HG02759 (cell line): ENCODE measurements around the gene AP1B1.

Experiments
- ATAC-seq: cut with Tn5 transposase; IDR thresholded peaks from one replicate; pipeline ENCODE4 v1.9.1; 2021; ENCODE audit warnings: mild to moderate bottlenecking, moderate library complexity; ENCODE audit not compliant: unreplicated experiment

AP1B1 gene

DNA sequence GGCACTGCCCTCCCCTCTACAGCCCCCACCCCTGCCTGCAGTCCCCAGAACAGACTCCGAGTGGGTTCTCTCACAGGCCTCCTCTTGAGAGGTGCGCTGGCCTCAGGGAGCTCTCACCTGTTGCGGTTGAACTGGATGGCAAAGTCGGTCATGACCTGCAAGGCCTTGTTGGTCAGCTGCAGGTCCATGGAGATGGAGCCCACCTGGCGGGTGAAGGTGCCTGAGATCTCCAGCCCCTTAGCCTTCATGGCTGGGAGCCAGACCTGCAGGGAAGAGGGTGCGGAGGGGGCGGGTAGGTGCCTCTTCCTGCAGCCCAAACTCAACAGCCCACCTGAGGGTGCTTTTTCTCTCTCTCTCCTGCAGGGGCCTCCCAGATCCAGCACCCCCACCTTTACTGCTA is 54.2 kb downstream of the AP1B1 start:
- no peak for ATAC-seq

DNA sequence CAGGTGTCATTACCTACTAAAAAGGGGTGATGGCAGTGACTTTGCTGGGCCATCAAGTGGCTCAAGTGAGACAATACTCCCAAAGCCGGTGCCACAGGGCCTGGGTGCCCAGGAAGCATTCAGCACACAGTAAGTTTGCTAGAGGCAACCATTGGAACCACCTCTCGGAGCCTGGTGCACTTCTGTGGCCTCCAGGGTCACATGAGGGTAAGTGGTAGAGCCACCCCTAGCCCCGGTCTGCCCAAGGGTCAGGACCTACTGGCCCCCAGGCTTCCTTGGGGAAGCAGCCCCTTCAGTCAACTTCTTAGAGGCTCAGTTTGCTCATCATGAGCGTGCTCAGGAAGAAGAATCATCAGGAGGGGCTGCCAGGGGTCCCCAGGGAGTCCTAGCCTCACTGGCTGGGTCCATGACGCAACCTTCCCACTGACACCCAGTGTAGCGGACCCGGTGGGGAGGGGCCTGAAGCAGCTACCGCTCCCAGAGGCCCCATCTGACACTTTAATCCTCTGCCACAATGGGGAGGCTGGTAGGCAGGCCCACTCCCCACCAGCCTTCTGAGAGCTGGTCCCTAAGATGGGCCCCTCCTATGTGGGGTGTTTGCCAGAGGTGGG is 55.4 kb downstream of the AP1B1 start:
- ATAC-seq = no peak

DNA sequence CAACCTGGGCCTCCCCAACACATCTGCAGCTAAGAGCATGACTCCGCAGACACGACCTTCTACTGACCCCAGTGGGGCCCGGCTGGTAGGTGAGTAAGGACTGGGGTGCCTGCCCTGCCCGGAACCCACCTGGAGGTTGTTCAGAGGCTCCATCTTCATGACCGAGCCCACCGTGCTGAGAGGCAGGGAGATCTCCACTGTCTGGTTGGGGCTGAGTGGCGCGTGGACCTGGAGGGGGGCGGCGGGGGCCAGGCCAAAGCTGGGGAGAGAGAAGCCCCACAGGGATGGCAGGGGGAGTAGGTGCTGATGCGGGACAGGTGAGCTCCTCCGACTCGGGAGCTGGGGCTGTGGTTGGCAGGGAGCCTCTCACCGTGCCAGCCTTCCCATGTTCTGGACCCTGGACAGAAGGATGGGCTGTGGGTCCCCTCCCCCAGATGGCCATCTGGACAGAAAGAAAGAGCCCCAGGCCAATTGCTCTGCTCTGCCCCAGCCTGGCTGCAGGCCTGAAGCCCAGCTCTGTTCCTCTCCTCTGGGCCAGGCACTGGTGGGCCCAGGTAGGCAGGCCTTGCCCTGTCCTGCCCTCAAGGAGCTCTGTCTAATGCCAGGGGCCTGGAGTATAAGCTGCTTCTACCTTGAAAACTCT is 56.6 kb downstream of the AP1B1 start:
- no peak for ATAC-seq

DNA sequence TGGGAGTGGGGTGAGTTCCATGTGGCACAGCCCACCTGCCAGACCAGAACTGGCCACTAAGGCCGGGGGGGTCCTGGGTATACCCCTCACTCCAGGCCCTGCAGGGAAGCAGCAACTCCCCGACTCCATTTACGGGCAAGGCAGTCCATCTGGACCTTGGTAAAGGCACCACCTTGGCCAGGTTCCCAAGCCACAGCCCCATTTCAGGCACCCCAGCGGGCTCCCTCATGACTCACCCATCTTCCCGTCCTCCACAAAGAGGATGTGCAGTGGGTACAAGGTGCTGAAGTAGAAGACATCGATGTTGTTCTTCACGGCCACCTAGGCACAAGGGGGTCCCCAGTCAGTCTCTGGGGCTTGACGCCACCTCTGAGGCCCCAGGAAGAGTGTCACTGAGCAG is 57.2 kb downstream of the AP1B1 start:
- ATAC-seq = no peak

DNA sequence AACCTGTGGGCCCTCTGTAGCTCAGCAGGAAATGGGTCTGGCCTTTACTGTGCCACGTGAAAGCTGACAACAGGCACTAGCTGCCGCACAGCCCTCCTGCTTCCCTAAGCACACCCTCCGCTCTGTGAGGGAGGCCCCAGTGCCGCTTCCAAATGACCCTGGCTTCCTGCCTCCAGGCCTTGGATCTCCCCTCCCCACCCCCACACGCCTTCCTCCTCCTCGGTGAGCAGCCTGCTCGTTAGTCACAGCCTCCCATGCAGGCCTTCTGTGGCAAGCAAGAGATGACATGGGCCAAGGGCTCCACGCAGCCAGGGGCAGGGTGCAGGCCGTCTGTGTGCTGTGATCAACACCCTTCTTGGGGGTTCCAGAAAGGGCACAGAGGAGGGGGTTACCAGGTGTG is 57.6 kb downstream of the AP1B1 start:
- ATAC-seq = no peak

DNA sequence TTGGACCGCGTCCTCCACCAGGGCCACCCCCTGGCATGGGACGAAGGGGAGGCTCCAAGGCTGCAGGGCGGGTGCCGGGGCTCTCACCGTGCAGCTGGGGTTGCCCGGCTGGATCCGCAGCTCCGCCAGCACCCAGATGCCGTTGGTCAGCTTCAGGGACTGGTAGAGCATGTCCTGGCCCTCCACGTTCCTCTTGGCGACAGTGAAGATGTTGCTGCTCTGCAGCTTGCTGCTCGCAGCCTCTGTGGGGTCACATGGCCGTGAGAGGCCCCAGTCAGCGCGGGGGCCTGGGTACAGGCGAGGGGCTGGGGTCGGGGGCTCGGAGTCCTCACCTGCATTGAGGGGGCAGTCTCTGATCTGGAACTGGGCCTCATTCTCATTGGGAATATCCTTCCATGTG is 58.1 kb downstream of the AP1B1 start:
- ATAC-seq = no peak

DNA sequence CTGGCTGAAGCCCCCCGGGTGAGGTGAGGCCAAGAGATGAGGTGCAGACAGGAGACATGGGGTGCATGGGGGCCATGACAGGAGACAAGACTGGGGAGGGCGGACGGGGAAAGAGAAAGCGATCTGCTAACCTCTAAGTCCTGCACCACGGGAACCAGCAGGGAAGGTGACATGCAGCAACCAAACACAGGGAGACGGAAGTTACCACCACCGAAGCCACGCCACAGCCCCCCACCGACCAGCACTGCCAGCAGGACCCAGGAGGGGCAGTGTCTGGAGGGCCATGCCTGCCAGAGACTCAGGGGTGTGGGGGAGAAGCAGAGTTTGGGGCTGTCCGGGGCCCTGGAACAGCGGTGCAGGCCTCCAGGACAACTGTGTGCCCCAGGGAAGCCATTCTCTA is 58.8 kb downstream of the AP1B1 start:
- ATAC-seq = no peak

DNA sequence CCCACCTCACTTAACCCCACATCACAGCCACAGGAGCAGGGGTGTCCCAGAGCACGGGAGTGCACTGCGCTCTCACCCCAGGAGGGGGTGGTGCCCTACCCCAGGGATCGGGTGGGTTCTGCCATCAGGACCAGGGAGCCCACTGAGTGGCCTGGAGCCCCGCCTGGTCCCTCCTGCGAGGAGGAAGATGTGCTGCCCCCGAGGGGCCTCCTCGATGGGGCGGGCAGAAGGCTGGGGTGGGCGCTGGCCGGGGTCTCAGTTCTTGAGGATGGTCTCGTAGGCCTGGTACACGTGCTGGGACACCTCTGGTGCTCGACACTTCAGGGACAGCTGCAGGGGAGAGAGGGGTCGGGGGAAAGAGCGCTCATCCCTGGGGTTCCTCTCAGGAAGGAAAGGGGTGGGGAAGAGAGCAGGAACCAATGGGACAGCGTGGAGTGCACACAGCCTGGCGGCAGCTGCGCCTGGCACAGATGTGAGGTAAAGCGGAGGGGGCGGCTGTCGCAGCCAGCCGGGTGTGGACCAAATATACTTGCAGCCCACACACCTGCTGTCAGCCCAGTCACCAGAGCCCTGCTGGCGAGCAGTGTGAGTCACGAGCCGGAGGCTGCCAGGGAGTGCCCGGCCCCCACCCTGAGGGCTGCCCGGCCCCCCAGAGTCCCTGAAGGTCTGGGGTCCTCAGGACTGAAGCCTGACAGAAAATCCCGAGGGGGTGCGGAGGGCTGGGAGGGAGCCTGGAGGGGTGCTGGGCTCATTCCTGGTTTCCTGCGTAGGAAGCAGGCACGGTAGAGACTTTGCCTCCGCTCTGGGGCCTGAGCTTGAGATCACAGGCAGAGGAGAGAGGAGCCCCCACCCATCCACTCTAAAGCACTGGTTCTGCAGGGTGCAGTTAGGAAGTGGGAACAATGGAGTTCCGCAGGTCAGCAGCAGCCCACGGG is 59.5 kb downstream of the AP1B1 start:
- ATAC-seq = no peak

DNA sequence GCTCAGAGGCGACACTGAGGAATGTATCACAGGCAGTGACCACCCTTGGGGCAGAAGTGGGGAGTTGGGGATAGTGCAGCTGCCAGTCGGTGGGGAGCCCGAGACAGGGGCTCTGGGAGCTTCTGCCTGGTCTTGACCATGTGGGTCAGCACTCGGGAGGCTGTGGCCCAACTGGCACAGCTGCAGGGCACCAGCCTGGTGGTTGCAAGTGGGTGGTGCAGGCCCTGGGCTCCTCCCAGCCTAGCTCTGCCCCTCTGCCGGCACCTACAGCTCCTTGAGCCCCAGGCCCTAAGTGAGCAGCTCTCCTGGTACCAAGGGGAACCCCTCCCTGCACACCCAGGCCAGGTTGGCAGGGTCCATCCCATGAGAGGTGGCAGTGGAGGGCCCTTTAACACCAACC is 60.3 kb downstream of the AP1B1 start:
- ATAC-seq = no peak

DNA sequence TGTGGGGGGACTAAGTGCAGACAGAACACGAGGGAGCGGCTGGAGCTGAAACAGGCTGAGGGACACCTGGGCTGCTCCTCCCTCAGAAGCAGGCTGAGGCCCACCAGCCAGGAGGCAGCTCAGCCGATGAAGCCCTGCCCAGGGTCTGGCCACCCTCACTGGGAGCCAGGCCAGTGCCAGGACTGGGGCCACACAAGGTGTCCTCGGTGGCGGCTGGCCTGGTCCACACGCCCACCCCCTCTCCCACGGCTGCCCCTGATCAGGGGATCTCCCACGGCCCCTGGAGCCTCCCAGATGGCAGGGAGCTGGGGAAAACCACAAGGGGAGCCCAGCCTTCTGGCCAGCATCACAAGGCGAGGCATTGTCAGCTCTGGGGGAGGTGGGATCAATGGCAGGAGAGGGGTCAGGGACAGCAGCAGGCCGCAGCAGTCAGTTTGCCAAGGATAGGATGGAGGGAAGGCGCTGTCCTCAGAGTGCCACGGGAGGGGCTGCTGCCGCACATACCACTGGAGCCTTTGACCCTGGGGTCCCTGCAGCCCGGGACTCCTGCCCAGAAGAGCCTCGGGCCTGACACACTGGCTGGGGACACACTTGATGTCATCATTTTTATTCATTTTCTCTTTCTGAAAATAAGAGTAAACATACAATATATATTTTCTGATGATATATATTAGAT is 61.1 kb downstream of the AP1B1 start:
- ATAC-seq = no peak

DNA sequence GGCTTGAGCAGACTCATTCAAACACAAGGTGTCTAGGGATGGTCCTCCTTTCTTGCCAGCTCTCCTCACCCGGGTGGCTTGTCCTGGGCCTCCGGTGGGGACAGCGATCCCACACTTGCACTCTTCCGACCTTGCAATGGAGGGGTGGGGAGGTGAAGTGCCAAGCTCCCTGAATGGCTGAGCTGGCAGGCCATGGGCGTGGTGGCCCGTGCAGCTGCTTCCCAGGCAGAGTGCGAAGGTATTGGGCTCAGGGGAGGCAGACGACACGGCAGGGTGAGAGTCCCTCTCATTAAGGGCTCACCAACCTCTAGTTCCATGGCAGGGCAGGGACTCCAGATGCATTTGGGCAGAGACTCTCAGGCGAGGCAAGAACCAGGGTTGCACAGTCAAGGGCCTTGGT is 61.9 kb downstream of the AP1B1 start:
- no peak for ATAC-seq

DNA sequence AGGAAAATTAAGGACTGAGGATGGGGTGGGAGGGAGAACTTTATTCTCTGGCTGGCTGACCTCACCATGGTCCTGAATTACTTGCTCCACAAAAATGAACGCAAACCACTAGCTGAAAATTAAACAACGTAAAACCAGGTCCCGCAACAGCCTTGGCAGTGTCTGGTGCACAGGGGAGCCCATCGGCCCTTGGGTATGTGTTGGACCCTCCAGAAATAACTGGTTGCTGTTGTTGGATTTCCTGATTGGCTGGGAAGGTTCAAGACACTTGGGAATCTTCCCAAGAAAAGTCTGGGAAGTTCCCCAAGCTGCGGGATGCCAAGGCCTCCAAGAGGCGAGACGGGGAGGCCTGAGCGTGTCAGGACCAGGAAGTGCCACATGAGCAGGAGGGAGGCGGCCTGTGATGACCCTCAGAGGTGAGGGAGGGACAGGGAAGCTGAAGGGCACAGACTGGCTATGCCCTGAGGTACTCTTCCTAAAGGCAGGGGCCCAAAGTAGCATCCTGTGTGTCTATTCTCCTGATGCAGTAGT is 62.5 kb downstream of the AP1B1 start:
- ATAC-seq = no peak

DNA sequence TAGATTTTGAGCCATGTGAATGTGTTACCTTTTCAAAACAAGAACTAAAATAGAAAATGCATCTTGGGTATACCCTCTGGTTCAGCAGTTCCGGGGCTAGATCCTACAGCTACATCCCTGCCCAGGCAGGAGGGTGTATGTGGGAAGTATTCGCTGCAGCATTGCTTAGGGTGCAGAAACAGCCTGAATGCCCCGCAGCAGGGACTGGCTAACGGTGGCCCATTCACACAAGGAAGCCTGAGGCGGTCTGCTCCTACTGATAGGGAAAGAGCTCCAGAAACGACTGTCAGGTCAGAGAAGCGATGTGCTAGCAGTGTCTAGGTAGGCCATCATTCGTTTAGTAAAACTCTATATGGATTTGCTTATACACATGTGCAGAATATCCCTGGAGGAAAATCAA is 63.0 kb downstream of the AP1B1 start:
- no peak for ATAC-seq

DNA sequence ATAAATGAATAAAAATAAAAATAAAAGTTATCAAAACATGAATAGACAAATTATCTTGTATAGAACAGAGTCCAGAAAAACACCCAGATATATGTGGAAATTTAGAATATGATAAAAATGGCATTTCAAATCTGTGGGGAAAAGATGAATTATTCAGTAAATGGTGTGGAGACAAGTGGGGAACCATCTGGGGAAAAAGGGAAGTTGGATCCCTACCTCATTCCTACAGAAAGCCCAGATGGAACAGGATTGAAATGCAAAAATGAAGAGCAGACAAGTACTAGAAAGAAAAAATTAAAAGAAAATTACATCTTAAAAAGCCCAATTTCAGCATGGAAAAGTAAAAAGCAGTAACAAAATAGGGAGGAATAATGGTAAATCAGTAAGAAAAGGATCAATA is 64.7 kb downstream of the AP1B1 start:
- no peak for ATAC-seq

DNA sequence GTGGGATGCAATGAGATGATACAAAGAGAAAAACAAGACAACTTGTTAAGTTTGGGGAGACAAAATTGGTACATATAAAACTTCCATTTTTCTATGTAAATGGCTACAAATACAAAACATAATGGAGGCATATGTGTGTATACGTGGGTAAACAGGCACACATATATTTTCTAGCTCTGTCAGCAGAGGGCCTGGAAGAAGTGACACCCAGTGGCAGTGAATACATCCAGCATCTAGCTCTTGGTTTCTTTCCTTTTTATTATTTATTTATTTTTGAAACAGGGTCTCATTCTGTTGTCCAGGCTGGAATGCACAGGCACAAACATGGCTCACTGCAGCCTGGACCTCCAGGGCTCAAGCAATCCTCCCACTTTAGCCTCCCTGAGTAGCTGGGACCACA is 67.8 kb downstream of the AP1B1 start:
- ATAC-seq = no peak

DNA sequence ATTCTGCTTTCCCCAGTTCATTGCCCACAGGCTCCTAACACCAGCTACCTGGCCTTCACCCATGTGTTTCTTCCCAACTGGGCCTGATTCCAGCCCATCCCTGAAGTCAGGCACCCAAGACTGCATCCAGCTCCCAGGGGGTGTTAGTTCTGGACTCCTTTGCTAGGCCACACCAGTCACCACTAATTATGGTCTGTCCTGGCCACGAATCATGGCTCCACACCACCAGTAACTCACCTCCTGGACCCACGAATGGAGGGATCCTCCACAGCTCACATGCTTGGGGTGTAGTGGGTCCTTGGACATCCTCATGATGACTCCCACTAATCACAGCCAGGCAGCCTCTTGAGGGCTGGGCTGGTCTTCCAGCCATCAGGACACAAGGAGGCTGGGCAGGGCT is 69.3 kb downstream of the AP1B1 start:
- ATAC-seq = no peak

DNA sequence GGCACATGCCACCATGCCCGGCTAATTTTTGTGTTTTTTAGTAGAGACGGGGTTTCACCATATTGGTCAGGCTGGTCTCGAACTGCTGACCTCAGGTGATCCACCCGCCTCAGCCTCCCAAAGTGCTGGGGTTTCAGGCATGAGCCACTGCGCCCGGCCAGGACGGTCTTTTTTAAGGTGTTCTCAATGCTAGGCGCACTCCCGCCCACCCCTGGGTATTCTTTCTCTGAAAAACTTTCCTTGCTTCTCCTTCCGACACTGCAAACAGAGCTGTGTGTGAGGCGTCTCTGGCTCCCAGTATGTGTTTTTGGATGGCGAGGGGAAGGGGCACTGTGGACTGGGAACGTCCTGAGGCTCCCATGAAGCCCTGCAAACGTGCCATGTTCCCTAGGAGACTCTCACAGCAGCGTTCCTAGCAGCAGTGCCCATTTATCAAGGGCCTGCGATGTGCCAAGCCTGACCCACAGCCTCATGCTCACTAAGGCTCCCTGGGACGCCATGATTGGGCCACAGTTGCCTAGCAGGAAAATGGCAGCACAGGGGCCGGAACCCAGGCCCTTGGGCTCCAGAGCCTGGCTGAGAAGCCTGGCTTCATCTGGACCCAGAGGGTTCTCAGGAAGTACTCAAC is 70.4 kb downstream of the AP1B1 start:
- no peak for ATAC-seq

DNA sequence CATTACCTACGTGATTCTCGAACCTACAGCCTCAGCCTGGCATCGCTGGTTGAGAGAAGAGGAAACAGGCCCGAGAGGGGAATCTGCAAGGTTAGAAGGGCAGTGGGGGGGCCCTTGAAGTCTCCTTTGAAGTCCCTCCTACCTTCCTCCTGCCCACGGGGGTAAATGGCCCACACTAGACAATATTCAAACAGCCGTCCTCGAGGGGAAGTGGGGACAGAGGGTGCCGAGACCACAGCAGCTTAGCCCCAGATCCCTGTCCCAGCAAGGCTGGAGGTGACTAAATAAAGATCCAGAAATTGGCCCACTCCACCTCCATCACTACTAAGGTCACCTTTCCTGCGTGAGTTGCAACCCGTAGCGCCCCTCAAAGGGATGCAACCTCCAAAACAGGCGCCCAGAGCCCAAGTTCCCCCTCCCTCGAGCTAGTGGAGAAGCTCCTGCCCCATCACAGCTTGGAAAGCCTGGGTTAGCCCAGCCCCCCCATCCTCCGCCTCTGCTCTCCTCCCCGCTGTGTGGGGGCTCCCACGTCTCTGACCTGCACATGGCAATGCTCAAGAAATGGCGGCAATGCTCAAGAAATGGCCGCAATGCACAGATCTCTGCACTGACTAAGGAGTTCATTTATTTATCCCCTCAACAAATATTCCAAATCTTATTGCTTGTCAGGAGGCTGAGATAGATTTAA is 72.1 kb downstream of the AP1B1 start:
- no peak for ATAC-seq

DNA sequence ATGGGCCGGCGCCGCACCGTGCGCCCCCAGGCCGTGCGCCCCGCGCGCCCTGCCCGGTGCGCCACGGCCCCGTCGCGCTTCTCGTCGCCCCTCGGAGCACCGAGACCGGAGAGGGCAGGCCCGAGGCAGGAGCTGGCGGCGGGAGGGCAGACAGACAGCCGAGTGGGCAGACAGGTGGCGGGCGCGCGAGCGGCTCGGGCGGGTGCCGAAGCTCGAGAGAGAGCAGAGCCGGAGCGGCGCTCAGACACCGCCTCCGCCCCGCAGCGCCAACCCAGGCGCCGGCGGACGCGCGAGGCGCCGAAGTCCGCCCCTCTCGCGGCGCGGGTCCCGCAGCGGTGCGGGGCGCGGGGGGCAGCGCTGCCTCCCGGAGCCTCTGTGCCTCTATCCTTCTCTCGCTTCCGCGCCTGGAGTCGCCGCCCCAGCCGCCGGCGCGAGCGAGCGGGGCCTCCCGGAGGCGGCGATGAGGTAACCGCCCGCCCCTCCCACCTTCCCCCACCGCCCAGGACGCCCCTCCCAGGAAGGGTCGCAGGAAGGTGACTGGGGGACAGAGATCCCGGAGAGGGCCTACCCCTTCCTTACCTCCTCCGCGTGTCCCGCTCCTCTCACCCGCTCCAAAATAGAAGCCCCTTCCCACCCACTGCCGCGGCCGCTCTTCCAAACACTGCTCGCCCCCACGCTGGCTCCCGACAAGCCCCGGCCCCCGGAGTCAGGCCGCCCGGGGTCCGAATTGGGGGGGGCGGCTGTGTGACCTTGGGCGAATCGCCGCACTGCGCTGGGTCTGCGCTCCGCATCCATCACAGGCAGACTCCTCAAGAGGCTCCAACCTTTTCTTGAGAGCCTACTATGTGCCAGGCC is 72.9 kb downstream of the AP1B1 start, which contains the start of gene RASL10A:
Gene RASL10A, minus strand, starts transcription at position 412 of the 855 bp plus-strand sequence. CDS start 451 bp downstream, outside the sequence.
- no peak for ATAC-seq
